Duodenal mucosa (tissue), 2 donors: ENCODE results near the gene PPP3CA.

ENCODE experiments used
- H3K27ac ChIP-seq: one replicate; pipeline ENCODE4 v1.7.0; 2013; ENCODE audit warnings: low read depth, low read length
- H3K27me3 ChIP-seq, 2 donors: one replicate each; pipeline ENCODE4 v1.7.0; 2013; ENCODE audit warnings: low read length in 2 of 2, control low read depth in 1 of 2; ENCODE audit not compliant: insufficient read depth in 2 of 2, control insufficient read depth in 1 of 2
- H3K36me3 ChIP-seq, 2 donors: one replicate each; pipeline ENCODE4 v1.7.0; 2013; ENCODE audit warnings: low read length in 2 of 2, control low read depth in 1 of 2; ENCODE audit not compliant: insufficient read depth in 2 of 2, control insufficient read depth in 1 of 2
- H3K4me1 ChIP-seq, 2 donors: one replicate each; pipeline ENCODE4 v1.7.0; 2013; ENCODE audit warnings: low read length in 2 of 2, control low read depth in 1 of 2; ENCODE audit not compliant: insufficient read depth in 2 of 2, control insufficient read depth in 1 of 2
- H3K4me3 ChIP-seq, 2 donors: one replicate each; pipeline ENCODE4 v1.7.0; 2013; ENCODE audit warnings: low read length in 2 of 2, low read depth in 1 of 2
- H3K9ac ChIP-seq, 2 donors: one replicate each; pipeline ENCODE4 v1.7.0; 2013; ENCODE audit warnings: low read length in 2 of 2, low read depth in 1 of 2
- H3K9me3 ChIP-seq, 2 donors: one replicate each; pipeline ENCODE4 v1.7.0; 2013; ENCODE audit warnings: low read length in 2 of 2, control low read depth in 1 of 2; ENCODE audit not compliant: control insufficient read depth in 1 of 2

Gene PPP3CA

GRCh38 chr4:101032541-101032940 lies 314.8 kb downstream of the PPP3CA start:
- H3K4me3 ChIP-seq, result no peak overlapping the region
- H3K36me3 ChIP-seq, result peaks cover 0 to 9% of the 10 kb centered on the region in 2 donors
- H3K27me3 ChIP-seq, result no peaks in the 10 kb centered on the region
- H3K9me3 ChIP-seq, result no peaks in the 10 kb centered on the region
- H3K4me1 ChIP-seq, result no peaks in the 10 kb centered on the region
- no peak overlapping the region for H3K9ac ChIP-seq
- H3K27ac ChIP-seq, result no peak overlapping the region

GRCh38 chr4:101031971-101032370 lies 315.4 kb downstream of the PPP3CA start:
- Histone ChIP-seq H3K9ac (no peak overlapping the region), H3K4me3 (no peak overlapping the region), H3K9me3 (no peaks in the 10 kb centered on the region), H3K36me3 (peaks cover 0 to 9% of the 10 kb centered on the region in 2 donors), H3K27me3 (no peaks in the 10 kb centered on the region), H3K4me1 (no peaks in the 10 kb centered on the region), H3K27ac (no peak overlapping the region)

GRCh38 chr4:101028886-101029285 lies 318.4 kb downstream of the PPP3CA start:
- Histone ChIP-seq H3K9me3 (no peaks in the 10 kb centered on the region), H3K36me3 (peaks cover 0 to 9% of the 10 kb centered on the region in 2 donors), H3K4me3 (no peak overlapping the region), H3K9ac (no peak overlapping the region), H3K27me3 (no peaks in the 10 kb centered on the region), H3K4me1 (no peaks in the 10 kb centered on the region), H3K27ac (no peak overlapping the region)

- Histone ChIP-seq H3K4me1 (no peaks in the 10 kb centered on the region), H3K9ac (no peak overlapping the region), H3K36me3 (peaks cover 0 to 9% of the 10 kb centered on the region in 2 donors), H3K27ac (no peak overlapping the region), H3K9me3 (no peaks in the 10 kb centered on the region), H3K27me3 (no peaks in the 10 kb centered on the region), H3K4me3 (no peak overlapping the region)
These were observed 319.6 kb downstream of the PPP3CA start for GRCh38 chr4:101027721-101028120.

GRCh38 chr4:101025755-101026154 lies 321.6 kb downstream of the PPP3CA start:
- no peak overlapping the region for H3K9ac ChIP-seq
- no peaks in the 10 kb centered on the region for H3K9me3 ChIP-seq
- no peaks in the 10 kb centered on the region for H3K27me3 ChIP-seq
- no peak overlapping the region for H3K27ac ChIP-seq
- no peak overlapping the region for H3K4me3 ChIP-seq
- H3K4me1 ChIP-seq, result peaks cover under 1 to 6% of the 10 kb centered on the region in 2 donors
- H3K36me3 ChIP-seq, result peaks cover 3% of the 10 kb centered on the region in 2 donors

- H3K27ac ChIP-seq, result no peak overlapping the region
- H3K27me3 ChIP-seq, result no peaks in the 10 kb centered on the region
These were observed 324.9 kb downstream of the PPP3CA start for GRCh38 chr4:101022151-101023024.

GRCh38 chr4:101020956-101021355 lies 326.4 kb downstream of the PPP3CA start:
- Histone ChIP-seq H3K36me3 (peaks cover 0 to 3% of the 10 kb centered on the region in 2 donors), H3K27ac (no peak overlapping the region), H3K4me1 (peaks cover 15 to 18% of the 10 kb centered on the region in 2 donors), H3K9ac (no peak overlapping the region), H3K27me3 (no peaks in the 10 kb centered on the region), H3K4me3 (no peak overlapping the region), H3K9me3 (no peaks in the 10 kb centered on the region)

More at GRCh38 chr4:101022151-101023024, 324.9 kb downstream of the PPP3CA start:
- no peaks in the 10 kb centered on the region for H3K9me3 ChIP-seq
- no peak overlapping the region for H3K4me3 ChIP-seq
- H3K9ac ChIP-seq, result no peak overlapping the region
- peaks cover 15 to 18% of the 10 kb centered on the region in 2 donors for H3K4me1 ChIP-seq
- H3K36me3 ChIP-seq, result peaks cover 0 to 3% of the 10 kb centered on the region in 2 donors

- Histone ChIP-seq H3K27ac (no peak overlapping the region), H3K36me3 (peaks cover 0 to 3% of the 10 kb centered on the region in 2 donors), H3K4me1 (peaks cover 15 to 18% of the 10 kb centered on the region in 2 donors), H3K27me3 (no peaks in the 10 kb centered on the region), H3K4me3 (no peak overlapping the region), H3K9ac (no peak overlapping the region), H3K9me3 (no peaks in the 10 kb centered on the region)
These were observed 327.4 kb downstream of the PPP3CA start for GRCh38 chr4:101019941-101020401.

- peaks cover 0 to 3% of the 10 kb centered on the region in 2 donors for H3K36me3 ChIP-seq
- no peak overlapping the region for H3K4me3 ChIP-seq
- H3K9ac ChIP-seq, result no peak overlapping the region
- H3K27me3 ChIP-seq, result no peaks in the 10 kb centered on the region
- H3K9me3 ChIP-seq, result no peaks in the 10 kb centered on the region
- H3K27ac ChIP-seq, result no peak overlapping the region
- H3K4me1 ChIP-seq, result peaks cover 15 to 18% of the 10 kb centered on the region in 2 donors
These were observed 328.0 kb downstream of the PPP3CA start for GRCh38 chr4:101019313-101019712.

- peaks cover 15 to 18% of the 10 kb centered on the region in 2 donors for H3K4me1 ChIP-seq
- no peak overlapping the region for H3K27ac ChIP-seq
- peaks cover 0 to 3% of the 10 kb centered on the region in 2 donors for H3K36me3 ChIP-seq
These were observed 328.5 kb downstream of the PPP3CA start for GRCh38 chr4:101018836-101019235.

More at GRCh38 chr4:101018836-101019235, 328.5 kb downstream of the PPP3CA start:
- Histone ChIP-seq H3K27me3 (no peaks in the 10 kb centered on the region), H3K4me3 (no peak overlapping the region), H3K9me3 (no peaks in the 10 kb centered on the region), H3K9ac (no peak overlapping the region)
